Lung microvascular endothelial cell (primary cell): ENCODE data around the gene PDE9A. TPM values are rescaled to one million over a fixed set of nuclear protein-coding genes. Genes with fewer than 3 reads are reported as not detected.
"Not testable (repeated sequence)": the region's sequence is repeated elsewhere in the genome, so short reads cannot be mapped to it uniquely, and the experiment has no call there.

ENCODE experiments used
- DNase-seq, 2 donors: peaks; one replicate each; pipeline versions ENCODE4 v3.0.0 to v3.0.0-alpha.2; 2010; ENCODE audit warnings: low read depth in 2 of 2
- total RNA-seq: library from RNA; depleted of rRNA; stranded (reverse); fragments of >200 nt; gene quantifications from 2 replicates; pipeline ENCODE4 v1.2.1, GENCODE V29; 2014

Gene PDE9A
- total RNA-seq, 1 donor from 2014 or later, result 4.0 TPM

- no peak for DNase-seq
These were observed 29.2 kb upstream of the PDE9A start for GRCh38 chr21:42624095-42624790.

DNA sequence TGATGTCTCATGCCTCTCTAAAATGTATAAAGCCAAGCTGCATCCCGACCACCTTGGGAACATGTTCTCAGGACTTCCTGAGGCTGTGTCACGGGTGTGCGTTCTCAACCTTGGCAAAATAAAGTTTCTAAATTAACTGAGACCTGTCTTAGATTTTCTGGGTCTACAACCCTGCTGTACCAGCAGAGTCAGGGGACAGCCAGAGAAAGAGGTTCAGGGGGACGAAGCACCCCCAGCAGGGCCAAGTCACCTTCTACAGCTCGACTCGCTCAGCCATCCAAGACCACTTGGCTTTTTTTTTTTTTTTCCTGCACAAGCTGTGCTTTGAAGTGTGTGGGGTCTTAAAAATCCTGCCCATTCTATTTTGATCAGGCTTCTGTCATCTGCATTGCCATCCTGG, 28.5 kb upstream of the PDE9A start:
- DNase-seq, result no peak

GRCh38 chr21:42626171-42626570, 27.2 kb upstream of the PDE9A start:
- DNase-seq, result no peak

- no peak for DNase-seq
These were observed 25.7 kb upstream of the PDE9A start for GRCh38 chr21:42627527-42628289.

DNA sequence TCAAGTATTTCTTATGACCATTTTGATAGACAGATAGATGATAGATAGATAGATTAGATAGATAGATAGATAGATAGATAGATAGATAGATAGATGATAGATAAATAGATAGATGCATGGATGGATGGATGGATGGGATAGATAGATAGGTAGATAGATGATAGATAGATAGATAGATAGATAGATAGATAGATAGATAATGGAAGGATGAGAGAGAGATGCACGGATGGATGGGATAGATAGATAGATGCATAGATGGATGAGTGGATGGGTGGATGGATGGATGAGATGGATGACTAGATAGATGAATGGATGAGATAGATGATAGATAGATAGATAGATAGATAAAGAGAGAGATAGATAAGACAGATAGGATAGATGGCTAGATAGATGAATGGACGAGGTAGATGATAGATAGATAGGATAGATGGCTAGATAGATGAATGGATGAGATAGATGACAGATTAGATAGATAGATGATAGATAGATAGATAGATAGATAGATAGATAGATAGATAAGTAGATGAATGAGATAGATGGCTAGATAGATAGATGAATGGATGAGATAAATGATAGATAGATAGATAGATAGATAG, 24.9 kb upstream of the PDE9A start:
- DNase-seq, result not testable (repeated sequence)

DNA sequence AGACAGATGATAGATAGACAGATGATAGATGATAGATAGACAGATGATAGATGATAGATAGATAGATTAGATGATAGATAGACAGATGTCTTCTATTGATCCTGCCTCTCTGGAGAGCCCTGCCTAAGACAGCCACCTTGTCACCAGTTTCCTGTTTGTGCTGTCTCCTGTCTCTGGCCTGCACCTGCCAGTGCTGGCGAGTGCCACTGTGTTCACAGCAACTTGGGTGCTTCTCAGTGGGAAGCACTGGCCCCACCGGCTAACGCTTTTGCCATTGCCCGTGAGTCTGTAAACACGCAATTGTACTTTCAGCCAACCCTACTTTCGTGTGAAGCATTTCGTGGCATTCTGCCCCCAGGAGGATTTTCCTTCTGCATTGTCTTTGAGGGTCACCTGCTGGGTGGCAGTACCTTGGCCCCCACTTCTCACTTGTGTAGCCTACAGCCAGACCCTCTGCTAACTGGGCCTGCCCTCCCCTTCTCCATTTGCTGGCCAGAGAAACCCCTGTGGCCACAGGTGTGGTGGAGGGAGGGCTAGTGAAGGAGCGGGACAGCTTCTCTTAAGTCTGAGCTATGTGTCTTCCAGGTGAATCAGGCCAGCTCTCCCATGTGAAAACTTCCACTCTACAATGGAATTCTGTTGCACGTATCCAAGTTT, 23.4 kb upstream of the PDE9A start:
- no peak for DNase-seq

DNA sequence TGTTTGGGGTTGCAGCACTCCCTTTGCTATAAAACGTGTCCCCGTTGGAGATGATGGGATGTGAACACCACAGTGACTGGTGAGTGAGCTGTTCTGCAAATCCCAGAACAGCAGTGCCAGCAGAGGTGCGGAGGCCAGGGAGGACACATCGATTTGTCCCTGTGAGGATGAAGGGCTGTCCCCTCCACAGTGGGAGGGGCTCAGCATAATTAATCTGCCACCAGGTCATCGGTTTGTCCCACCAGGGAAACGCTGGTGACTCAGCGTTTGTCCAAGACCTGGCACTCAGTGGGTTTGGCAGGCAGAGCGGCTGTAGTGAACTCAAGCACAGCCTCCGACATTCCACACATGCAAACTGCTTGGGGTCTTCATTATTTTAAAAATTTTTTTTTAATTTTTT, 22.8 kb upstream of the PDE9A start:
- no peak for DNase-seq

- DNase-seq, result no peak
These were observed 22.3 kb upstream of the PDE9A start for GRCh38 chr21:42631142-42631541.

DNA sequence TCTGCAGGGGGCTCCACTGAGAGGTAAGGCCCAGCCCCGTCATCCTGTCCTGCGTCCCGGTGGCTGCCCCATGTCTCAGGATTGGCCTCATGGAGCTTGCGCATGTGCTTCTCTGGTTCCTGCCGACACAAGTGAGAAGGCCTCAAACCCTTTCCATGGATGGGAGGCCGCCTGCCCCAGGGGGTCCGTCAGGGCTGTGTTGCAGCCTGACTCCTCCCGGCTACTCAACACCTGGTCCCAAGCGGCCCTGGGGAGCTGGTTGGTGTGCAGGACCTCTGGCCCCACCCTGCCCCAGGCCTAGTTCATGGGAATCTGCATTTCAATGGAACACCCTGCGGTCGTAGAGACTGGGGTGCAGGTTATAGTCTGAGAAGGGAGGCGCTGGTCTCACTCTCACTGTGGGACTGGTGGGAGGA, 21.1 kb upstream of the PDE9A start:
- no peak for DNase-seq

- DNase-seq, result no peak
These were observed 20.4 kb upstream of the PDE9A start for GRCh38 chr21:42632771-42633690.

GRCh38 chr21:42633858-42634257, 19.6 kb upstream of the PDE9A start:
- no peak for DNase-seq

GRCh38 chr21:42635848-42636519, 17.4 kb upstream of the PDE9A start:
- no peak for DNase-seq

DNA sequence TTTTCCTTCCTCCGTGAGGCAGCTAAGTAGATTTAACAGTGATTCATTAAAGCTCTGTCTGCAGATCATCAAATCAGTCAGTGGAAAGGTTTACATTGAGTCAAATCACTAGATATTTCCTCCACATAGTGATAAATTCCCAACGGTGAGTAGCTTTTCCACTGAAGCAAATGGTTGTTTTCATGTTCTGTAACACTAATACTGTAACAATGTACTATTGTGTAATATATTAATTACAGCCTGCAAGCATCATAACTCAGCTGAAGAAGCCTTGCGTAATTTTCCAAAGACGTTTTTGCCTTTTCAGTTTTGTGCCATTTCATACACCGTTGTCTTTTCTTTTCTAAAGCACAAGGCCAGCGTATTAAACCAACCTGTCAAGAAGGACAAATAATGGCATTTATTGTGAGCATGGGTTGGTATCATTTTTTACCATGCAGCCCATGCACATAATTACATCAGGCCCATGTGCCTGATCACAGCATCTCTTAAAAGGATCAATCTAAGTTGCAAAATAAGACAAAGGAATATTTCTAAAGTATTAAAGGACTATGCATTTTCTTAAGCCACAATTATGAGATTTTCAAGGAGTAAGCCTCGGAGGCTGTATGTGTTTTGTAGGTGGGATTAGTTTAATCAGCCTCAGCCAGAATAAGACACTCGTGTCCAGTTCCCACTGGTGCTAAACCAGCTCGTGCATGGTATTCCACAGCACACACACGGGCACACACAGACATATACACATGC, 16.7 kb upstream of the PDE9A start:
- peak in 1 of 2 donors; percentile 15 for DNase-seq

DNA sequence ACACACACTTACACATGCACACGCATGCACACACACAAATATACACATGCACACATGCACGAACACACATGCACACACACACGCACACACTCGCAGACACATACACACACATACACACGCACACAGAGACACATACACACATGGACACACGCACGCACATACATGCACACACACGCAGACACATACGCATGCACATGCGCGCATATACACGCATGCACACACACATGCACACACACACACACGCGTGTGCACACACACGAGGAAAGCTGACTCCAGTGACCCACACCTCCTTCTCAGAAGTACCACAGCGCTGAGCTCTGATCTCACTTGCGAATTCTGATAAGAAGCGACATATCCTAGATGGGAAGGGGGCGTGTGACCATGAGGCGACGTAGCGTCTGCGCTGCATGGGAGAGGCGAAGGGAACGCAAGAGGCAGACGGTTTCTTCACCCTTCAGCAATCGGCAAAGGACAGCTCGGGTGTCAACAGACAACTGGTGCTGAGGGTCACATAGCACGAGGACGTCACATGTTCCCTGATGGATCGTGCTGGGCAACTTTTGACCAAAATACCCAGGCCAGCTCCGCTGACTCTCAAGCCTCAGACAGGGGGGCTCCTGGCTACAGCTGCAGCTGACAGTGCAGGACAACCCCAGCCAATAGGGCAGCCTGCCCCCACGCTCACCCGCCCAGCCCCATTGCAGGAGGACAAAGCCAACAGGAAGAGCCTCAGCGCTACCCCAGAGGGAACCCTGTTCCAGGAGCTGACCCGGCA, 16.0 kb upstream of the PDE9A start:
- no peak for DNase-seq

DNA sequence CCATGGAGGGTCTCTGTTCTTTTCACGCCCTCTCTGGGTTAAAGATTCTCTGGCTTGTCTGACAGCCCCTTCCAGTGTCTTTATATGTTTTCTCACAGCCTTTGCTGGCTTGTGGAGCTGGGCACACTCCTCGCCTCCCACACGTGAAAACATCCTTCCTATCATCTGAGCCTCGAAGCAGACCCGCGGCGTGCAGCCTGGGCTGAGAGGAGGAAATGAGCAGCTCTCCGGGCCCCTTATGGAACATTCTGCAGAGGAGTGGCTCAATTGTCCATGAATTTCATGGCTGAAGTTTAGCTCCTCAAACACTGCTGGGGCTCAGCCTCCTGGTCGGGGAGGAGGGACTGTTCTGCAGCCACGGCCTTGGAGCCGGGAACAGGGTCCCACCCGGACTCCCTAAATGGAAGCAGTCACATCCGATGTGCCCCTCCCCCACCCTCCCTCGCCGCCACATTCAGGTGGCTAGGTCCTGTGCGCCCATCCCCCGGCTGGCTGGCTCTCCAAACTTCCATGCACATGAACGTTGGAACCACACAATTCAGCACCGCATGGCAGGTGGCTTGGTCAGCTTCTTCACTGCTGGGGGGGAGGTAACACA, 15.1 kb upstream of the PDE9A start:
- DNase-seq, result no peak

- DNase-seq, result no peak
These were observed 13.7 kb upstream of the PDE9A start for GRCh38 chr21:42639646-42640152.

DNA sequence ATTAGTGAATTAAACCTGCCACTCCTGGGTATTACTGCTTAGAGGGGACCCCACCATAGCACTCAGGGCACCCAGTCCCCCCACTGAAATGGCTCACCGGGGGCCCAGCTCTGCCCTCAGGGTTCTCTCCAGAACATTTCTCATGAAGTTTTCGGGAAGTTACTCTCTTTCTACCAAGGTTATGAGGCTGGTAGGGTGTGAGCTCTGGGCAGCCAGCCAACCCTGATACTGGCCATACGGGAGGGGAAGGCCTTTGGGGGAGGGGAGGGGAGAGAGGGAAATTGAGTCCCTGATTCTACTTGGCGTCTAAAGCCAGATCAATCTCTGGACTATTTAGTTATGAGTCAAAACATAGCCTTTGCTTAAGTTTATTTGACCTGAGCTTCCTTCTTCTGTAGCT, 12.9 kb upstream of the PDE9A start:
- DNase-seq, result no peak
